ENCODE measurements around the gene HMGXB3. TPM values are rescaled to one million over a fixed set of nuclear protein-coding genes. Genes with fewer than 3 reads are reported as not detected.

The HMGXB3 gene
- total RNA-seq, 1 experiment from 2014 or later, result 43.8 TPM

DNA sequence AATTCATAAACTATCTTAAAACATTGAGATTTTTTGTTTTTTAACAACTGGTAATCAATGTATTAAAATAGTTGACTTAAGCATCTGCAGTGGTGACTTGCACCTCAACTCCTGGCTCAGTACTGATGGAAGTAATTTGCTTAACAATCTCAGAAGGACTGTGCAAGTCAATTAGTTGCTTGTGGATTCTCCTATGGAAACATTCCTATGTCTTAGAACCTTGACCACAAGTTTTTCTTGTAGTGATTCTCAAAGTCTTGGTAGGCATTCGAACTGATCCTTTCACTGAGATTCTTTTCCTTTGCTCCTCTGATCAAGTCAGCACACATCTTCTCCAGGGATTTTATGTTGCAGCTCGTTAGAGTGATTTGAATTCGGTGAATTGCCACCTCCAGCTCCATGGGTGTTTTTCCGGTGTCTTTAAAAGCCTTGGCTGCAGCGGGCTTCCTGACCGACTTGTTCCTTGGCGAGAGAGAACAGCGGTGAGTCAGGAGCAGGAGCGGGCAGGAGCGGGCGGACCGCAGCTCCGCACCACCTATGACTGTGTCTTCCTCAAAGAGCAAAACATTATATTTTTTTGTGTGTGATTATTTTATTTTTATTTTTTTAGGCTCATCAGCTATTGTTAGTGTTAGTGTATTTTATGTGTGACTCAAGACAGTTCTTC, 21.1 kb downstream of the HMGXB3 start:
- H3K9me3 Mint-ChIP-seq (ENCODE audit: unreplicated experiment), result no peaks in the 10 kb centered on the region
- POLR2A ChIA-PET, result interaction anchor here (0.9 kb wide), 1 partner anchor 21 kb away, joined by 3 read pairs; the partner anchor contains the start of gene TIGD6
- H3K4me3 ChIP-seq (ENCODE audit: low read depth, low read length), result no peak overlapping the region
- H3K36me3 Mint-ChIP-seq (ENCODE audit: insufficient read depth, unreplicated experiment), result peaks cover 92% of the 10 kb centered on the region
- no TSS peak for BruUV-seq (replicated peaks)
- peaks cover 5% of the 10 kb centered on the region for H3K36me3 ChIP-seq (ENCODE audit: control insufficient read depth, insufficient read depth, low read length)
- CTCF ChIA-PET, result no interaction called here
- intact Hi-C loops (cut with micrococcal nuclease; ENCODE audit: unreplicated experiment), result no loop called here
- H3K4me1 ChIP-seq, result peaks cover 13% of the 10 kb centered on the region
- TF ChIP-seq, protein P1, sequence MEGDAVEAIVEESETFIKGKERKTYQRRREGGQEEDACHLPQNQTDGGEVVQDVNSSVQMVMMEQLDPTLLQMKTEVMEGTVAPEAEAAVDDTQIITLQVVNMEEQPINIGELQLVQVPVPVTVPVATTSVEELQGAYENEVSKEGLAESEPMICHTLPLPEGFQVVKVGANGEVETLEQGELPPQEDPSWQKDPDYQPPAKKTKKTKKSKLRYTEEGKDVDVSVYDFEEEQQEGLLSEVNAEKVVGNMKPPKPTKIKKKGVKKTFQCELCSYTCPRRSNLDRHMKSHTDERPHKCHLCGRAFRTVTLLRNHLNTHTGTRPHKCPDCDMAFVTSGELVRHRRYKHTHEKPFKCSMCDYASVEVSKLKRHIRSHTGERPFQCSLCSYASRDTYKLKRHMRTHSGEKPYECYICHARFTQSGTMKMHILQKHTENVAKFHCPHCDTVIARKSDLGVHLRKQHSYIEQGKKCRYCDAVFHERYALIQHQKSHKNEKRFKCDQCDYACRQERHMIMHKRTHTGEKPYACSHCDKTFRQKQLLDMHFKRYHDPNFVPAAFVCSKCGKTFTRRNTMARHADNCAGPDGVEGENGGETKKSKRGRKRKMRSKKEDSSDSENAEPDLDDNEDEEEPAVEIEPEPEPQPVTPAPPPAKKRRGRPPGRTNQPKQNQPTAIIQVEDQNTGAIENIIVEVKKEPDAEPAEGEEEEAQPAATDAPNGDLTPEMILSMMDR (IDR thresholded peaks at IDR 0.05; ENCODE audit: insufficient read depth in 1 of 2, low read depth in 1 of 2, low read length in 1 of 2, severe bottlenecking in 1 of 2, unreplicated experiment in 1 of 2), result no peak
- no peak overlapping the region for H3K27ac Mint-ChIP-seq (ENCODE audit: unreplicated experiment)
- no peaks in the 10 kb centered on the region for H3K9me3 ChIP-seq
- H3K4me3 Mint-ChIP-seq (ENCODE audit: unreplicated experiment), result no peak overlapping the region
- H3K27me3 ChIP-seq (replicated peaks; ENCODE audit: control insufficient read depth, insufficient read depth, low read length), result no peaks in the 10 kb centered on the region
- DNase-seq, result no peak
- no peaks in the 10 kb centered on the region for H3K4me1 Mint-ChIP-seq (ENCODE audit: low read depth, unreplicated experiment)
- no peaks in the 10 kb centered on the region for H3K27me3 Mint-ChIP-seq (ENCODE audit: insufficient read depth, unreplicated experiment)

DNA sequence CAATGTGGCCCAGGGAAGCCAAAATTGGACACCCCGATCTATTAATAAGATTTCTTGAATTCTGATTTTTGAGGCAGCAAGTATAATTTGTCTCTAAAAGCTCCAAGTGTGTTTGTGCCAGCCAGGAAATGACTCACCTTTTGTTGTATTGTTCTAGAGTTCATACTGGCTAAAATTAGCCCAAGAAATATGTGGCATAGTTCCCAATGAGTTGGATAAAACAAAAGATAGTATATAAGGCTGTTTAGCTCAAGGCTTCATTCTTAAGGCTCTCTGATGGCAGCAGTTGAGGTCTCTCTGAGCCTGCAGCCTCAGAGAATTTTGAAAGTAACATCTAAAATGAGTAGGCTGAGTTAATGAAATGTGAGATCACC, 21.6 kb downstream of the HMGXB3 start:
- peaks cover 18% of the 10 kb centered on the region for H3K4me1 ChIP-seq
- H3K36me3 Mint-ChIP-seq (ENCODE audit: insufficient read depth, unreplicated experiment), result peaks cover 92% of the 10 kb centered on the region

DNA sequence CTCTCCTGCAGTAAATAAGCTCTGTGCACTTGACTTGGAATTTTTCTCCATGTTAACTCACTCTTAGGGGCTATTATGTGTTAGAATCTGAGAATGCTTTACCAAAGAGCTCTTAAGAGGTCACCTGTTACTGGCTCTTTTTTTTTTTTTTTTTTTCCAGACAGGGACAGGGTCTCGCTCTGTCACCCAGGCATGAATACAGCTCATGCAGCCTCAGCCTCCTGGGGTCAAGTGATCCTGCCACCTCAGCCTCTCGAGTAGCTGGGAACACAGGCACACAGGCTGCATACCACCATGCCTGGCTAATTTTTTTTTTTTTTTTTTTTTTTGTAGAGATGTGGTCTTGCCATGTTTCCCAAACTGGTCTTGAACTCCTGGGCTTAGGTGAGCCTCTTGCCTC, 22.1 kb downstream of the HMGXB3 start:
- Mint-ChIP-seq H3K4me3 (ENCODE audit: unreplicated experiment) (no peak overlapping the region), H3K27ac (ENCODE audit: unreplicated experiment) (no peak overlapping the region), H3K9me3 (ENCODE audit: unreplicated experiment) (no peaks in the 10 kb centered on the region), H3K36me3 (ENCODE audit: insufficient read depth, unreplicated experiment) (peaks cover 92% of the 10 kb centered on the region), H3K4me1 (ENCODE audit: low read depth, unreplicated experiment) (no peaks in the 10 kb centered on the region), H3K27me3 (ENCODE audit: insufficient read depth, unreplicated experiment) (no peaks in the 10 kb centered on the region)
- CTCF ChIA-PET, result interaction anchor here (0.6 to 0.7 kb wide), 2 partner anchors 78 to 97 kb away, joined by 3 to 7 read pairs; no protein-coding TSS in a partner anchor
- TF ChIP-seq, protein P1 (IDR thresholded peaks at IDR 0.05; ENCODE audit: insufficient read depth in 1 of 2, low read depth in 1 of 2, low read length in 1 of 2, severe bottlenecking in 1 of 2, unreplicated experiment in 1 of 2), result no peak
- no peaks in the 10 kb centered on the region for H3K27me3 ChIP-seq (replicated peaks; ENCODE audit: control insufficient read depth, insufficient read depth, low read length)
- POLR2A ChIA-PET, result interaction anchor here (0.5 to 0.9 kb wide), 4 partner anchors 17 to 353 kb away, joined by 3 to 9 read pairs (median 4); partner anchors contain the start of gene TIGD6
- intact Hi-C loops (cut with micrococcal nuclease; ENCODE audit: unreplicated experiment), result no loop called here
- no TSS peak for BruUV-seq (replicated peaks)
- H3K9me3 ChIP-seq, result no peaks in the 10 kb centered on the region
- no peak overlapping the region for H3K4me3 ChIP-seq (ENCODE audit: low read depth, low read length)
- H3K36me3 ChIP-seq (ENCODE audit: control insufficient read depth, insufficient read depth, low read length), result peaks cover 8% of the 10 kb centered on the region
- H3K4me1 ChIP-seq, result peaks cover 19% of the 10 kb centered on the region
- no peak for DNase-seq

More for the DNA sequence above, 21.6 kb downstream of the HMGXB3 start:
- no peak overlapping the region for H3K4me3 ChIP-seq (ENCODE audit: low read depth, low read length)
- ChIA-PET CTCF (interaction anchor here (0.6 to 0.7 kb wide), 2 partner anchors 77 to 98 kb away, joined by 3 to 7 read pairs; no protein-coding TSS in a partner anchor), POLR2A (interaction anchor here (0.7 to 0.9 kb wide), 2 partner anchors 22 to 38 kb away, joined by 3 to 9 read pairs; partner anchors contain the start of gene TIGD6)
- Mint-ChIP-seq H3K27me3 (ENCODE audit: insufficient read depth, unreplicated experiment) (no peaks in the 10 kb centered on the region), H3K9me3 (ENCODE audit: unreplicated experiment) (no peaks in the 10 kb centered on the region), H3K4me1 (ENCODE audit: low read depth, unreplicated experiment) (no peaks in the 10 kb centered on the region), H3K4me3 (ENCODE audit: unreplicated experiment) (no peak overlapping the region), H3K27ac (ENCODE audit: unreplicated experiment) (no peak overlapping the region)
- H3K36me3 ChIP-seq (ENCODE audit: control insufficient read depth, insufficient read depth, low read length), result peaks cover 8% of the 10 kb centered on the region
- TF ChIP-seq, protein P1 (IDR thresholded peaks at IDR 0.05; ENCODE audit: insufficient read depth in 1 of 2, low read depth in 1 of 2, low read length in 1 of 2, severe bottlenecking in 1 of 2, unreplicated experiment in 1 of 2), result no peak
- intact Hi-C loops (cut with micrococcal nuclease; ENCODE audit: unreplicated experiment), result no loop called here
- H3K9me3 ChIP-seq, result no peaks in the 10 kb centered on the region
- no peaks in the 10 kb centered on the region for H3K27me3 ChIP-seq (replicated peaks; ENCODE audit: control insufficient read depth, insufficient read depth, low read length)
- no TSS peak for BruUV-seq (replicated peaks)
- no peak for DNase-seq
